Stomach smooth muscle (tissue), 2 donors: Measurements from ENCODE around the gene ZNF493.

Source experiments
- H3K27ac ChIP-seq: one replicate; pipeline ENCODE4 v1.7.0; 2013; ENCODE audit warnings: mild to moderate bottlenecking, low read length, inconsistent platforms
- H3K27me3 ChIP-seq, 2 donors: one replicate each; pipeline ENCODE4 v1.7.0; 2013; ENCODE audit warnings: low read length in 2 of 2; ENCODE audit not compliant: insufficient read depth in 2 of 2, control insufficient read depth in 1 of 2
- H3K36me3 ChIP-seq, 2 donors: one replicate each; pipeline ENCODE4 v1.7.0; 2013; ENCODE audit warnings: low read length in 2 of 2; ENCODE audit not compliant: control insufficient read depth in 2 of 2, insufficient read depth in 2 of 2
- H3K4me1 ChIP-seq: one replicate; pipeline ENCODE4 v1.7.0; 2013; ENCODE audit warnings: low read length; ENCODE audit not compliant: control insufficient read depth, insufficient read depth
- H3K4me3 ChIP-seq, 2 donors: one replicate each; pipeline ENCODE4 v1.7.0; 2013; ENCODE audit warnings: low read length in 2 of 2
- H3K9ac ChIP-seq, 2 donors: one replicate each; pipeline ENCODE4 v1.7.0; 2013; ENCODE audit warnings: low read length in 2 of 2, mild to moderate bottlenecking in 1 of 2
- H3K9me3 ChIP-seq, 2 donors: one replicate each; pipeline ENCODE4 v1.7.0; 2013; ENCODE audit warnings: low read length in 2 of 2; ENCODE audit not compliant: control insufficient read depth in 2 of 2
- donor health status: healthy.
- donor health status: Pancreatic carcinoma.

ZNF493 gene

GRCh38 chr19:21423057-21424041 lies 26.4 kb downstream of the ZNF493 start:
- no peak overlapping the region for H3K4me3 ChIP-seq

GRCh38 chr19:21430675-21431074 lies 33.7 kb downstream of the ZNF493 start:
- Histone ChIP-seq H3K9me3 (no peaks in the 10 kb centered on the region), H3K36me3 (no peaks in the 10 kb centered on the region), H3K4me3 (no peak overlapping the region), H3K9ac (no peak overlapping the region), H3K4me1 (no peaks in the 10 kb centered on the region), H3K27me3 (no peaks in the 10 kb centered on the region), H3K27ac (no peak overlapping the region)

More at GRCh38 chr19:21423057-21424041, 26.4 kb downstream of the ZNF493 start:
- peaks cover 0 to 3% of the 10 kb centered on the region in 2 donors for H3K36me3 ChIP-seq
- H3K27me3 ChIP-seq, result no peaks in the 10 kb centered on the region
- no peak overlapping the region for H3K9ac ChIP-seq
- H3K9me3 ChIP-seq, result peaks cover 0 to 16% of the 10 kb centered on the region in 2 donors
- no peak overlapping the region for H3K27ac ChIP-seq
- no peaks in the 10 kb centered on the region for H3K4me1 ChIP-seq

- Histone ChIP-seq H3K9me3 (no peaks in the 10 kb centered on the region), H3K27me3 (no peaks in the 10 kb centered on the region), H3K36me3 (no peaks in the 10 kb centered on the region), H3K9ac (no peak overlapping the region), H3K4me3 (no peak overlapping the region), H3K4me1 (no peaks in the 10 kb centered on the region), H3K27ac (no peak overlapping the region)
Measured at GRCh38 chr19:21432590-21432989, 35.7 kb downstream of the ZNF493 start.

- no peaks in the 10 kb centered on the region for H3K27me3 ChIP-seq
- no peak overlapping the region for H3K4me3 ChIP-seq
- no peaks in the 10 kb centered on the region for H3K9me3 ChIP-seq
- no peaks in the 10 kb centered on the region for H3K4me1 ChIP-seq
- no peaks in the 10 kb centered on the region for H3K36me3 ChIP-seq
- no peak overlapping the region for H3K27ac ChIP-seq
- no peak overlapping the region for H3K9ac ChIP-seq
Measured at GRCh38 chr19:21434516-21434915, 37.6 kb downstream of the ZNF493 start.

- Histone ChIP-seq H3K4me1 (no peaks in the 10 kb centered on the region), H3K36me3 (no peaks in the 10 kb centered on the region), H3K4me3 (no peak overlapping the region), H3K9me3 (peaks cover 0 to under 1% of the 10 kb centered on the region in 2 donors), H3K27ac (no peak overlapping the region), H3K27me3 (no peaks in the 10 kb centered on the region), H3K9ac (no peak overlapping the region)
Measured at GRCh38 chr19:21434967-21435544, 38.1 kb downstream of the ZNF493 start.

- Histone ChIP-seq H3K4me3 (peak overlapping the region in 1 of 2 donors; percentile 49), H3K27ac (no peak overlapping the region), H3K36me3 (no peaks in the 10 kb centered on the region), H3K27me3 (no peaks in the 10 kb centered on the region), H3K9me3 (peaks cover 0 to 5% of the 10 kb centered on the region in 2 donors), H3K9ac (peak overlapping the region in 1 of 2 donors; percentile 21), H3K4me1 (no peaks in the 10 kb centered on the region)
Measured at GRCh38 chr19:21439201-21439751, 42.3 kb downstream of the ZNF493 start.

DNA sequence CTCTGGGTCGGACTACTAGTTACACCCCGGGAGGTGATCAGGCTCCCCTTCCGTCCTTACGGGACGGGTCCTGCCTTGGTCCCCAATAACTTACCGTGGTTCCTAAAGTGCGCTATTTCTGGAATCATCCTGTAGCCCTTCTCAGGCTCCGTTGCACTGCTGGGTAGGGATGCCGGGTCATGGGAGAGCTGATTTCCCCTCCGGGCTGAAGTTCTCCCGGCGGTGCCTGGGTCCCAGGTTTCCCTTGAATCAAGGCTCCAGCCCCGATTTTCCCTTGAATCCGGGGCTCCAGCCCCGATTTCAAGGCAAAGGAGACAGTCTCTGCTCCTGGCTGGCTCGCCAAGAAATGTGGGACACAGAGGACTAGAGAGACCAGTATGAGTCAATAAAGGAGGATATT lies 43.4 kb downstream of the ZNF493 start:
- no peaks in the 10 kb centered on the region for H3K4me1 ChIP-seq
- H3K4me3 ChIP-seq, result no peak overlapping the region
- H3K9me3 ChIP-seq, result peaks cover 0 to 5% of the 10 kb centered on the region in 2 donors
- no peak overlapping the region for H3K9ac ChIP-seq
- no peaks in the 10 kb centered on the region for H3K36me3 ChIP-seq
- H3K27ac ChIP-seq, result no peak overlapping the region
- no peaks in the 10 kb centered on the region for H3K27me3 ChIP-seq

- Histone ChIP-seq H3K9ac (no peak overlapping the region), H3K36me3 (no peaks in the 10 kb centered on the region), H3K27me3 (no peaks in the 10 kb centered on the region), H3K4me1 (no peaks in the 10 kb centered on the region), H3K4me3 (no peak overlapping the region), H3K27ac (no peak overlapping the region), H3K9me3 (peaks cover 0 to 3% of the 10 kb centered on the region in 2 donors)
Measured at GRCh38 chr19:21451187-21451586, 54.3 kb downstream of the ZNF493 start.

DNA sequence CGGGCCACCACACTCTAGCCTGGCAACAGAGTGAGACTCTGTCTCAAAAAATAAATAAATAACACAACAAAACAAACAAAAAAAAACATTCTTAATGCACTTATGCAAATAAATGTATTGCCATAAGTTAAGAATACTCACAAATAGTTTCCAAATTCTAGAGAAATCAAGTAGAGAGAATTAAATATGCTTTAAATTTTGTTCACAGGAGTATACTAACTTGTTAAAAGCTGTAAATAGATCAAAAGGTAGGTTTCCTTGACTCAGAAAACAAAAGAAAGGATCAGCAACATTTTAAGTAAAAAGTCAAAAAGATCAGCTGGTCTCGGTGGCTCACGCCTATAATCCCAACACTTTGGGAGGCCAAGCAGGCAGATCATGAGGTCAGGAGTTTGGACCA lies 58.0 kb downstream of the ZNF493 start:
- H3K4me3 ChIP-seq, result no peak overlapping the region
- no peaks in the 10 kb centered on the region for H3K27me3 ChIP-seq
- H3K9me3 ChIP-seq, result no peaks in the 10 kb centered on the region
- no peak overlapping the region for H3K9ac ChIP-seq
- H3K4me1 ChIP-seq, result no peaks in the 10 kb centered on the region
- H3K27ac ChIP-seq, result no peak overlapping the region
- no peaks in the 10 kb centered on the region for H3K36me3 ChIP-seq

DNA sequence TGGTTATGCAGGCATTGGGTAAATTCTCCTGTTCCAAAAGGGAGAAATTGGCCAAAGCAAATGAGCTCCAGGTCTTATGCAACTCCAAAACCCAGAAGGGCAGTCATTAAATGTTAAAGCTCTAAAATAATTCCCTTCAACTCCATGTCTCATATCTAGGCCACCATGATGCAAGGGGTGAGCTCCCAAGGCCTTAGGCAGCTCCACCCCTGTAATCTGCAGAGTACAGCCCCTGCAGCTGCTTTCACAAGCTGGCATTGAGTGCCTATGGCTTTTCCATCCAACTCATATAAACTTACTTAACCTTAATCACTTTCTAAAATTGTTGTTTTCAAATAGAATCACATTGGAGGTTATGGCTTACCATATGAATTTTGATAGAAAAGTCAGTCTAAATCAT lies 63.8 kb downstream of the ZNF493 start:
- Histone ChIP-seq H3K4me3 (no peak overlapping the region), H3K9ac (no peak overlapping the region), H3K9me3 (no peaks in the 10 kb centered on the region), H3K36me3 (peaks cover 0 to 2% of the 10 kb centered on the region in 2 donors), H3K4me1 (no peaks in the 10 kb centered on the region), H3K27me3 (peaks cover 3 to 8% of the 10 kb centered on the region in 2 donors), H3K27ac (no peak overlapping the region)
